Activated B cell treated with CpG ODN at 0.5 μM for 24 hours (primary cell): Measurements from ENCODE around the gene AFDN. TPM values are rescaled to one million over a fixed set of nuclear protein-coding genes. Genes with fewer than 3 reads are reported as not detected.

Source experiments
- ATAC-seq: fragments of 200-7000 bp; cut with Tn5 transposase; one replicate; pipeline ENCODE4 v1.10.0; 2021; ENCODE audit warnings: low read depth, mild to moderate bottlenecking, moderate library complexity
- CTCF ChIA-PET: fragments of 350-600 bp; sonication (Branson Sonifier 250); formaldehyde crosslinking; loops from one replicate; lab custom pipeline; 2021; ENCODE audit warnings: antibody characterized with exemption; lab: Charles Lee
- POLR2A ChIA-PET: fragments of 350-600 bp; sonication (Branson Sonifier 250); formaldehyde crosslinking; loops from one replicate; lab custom pipeline; 2021; ENCODE audit warnings: antibody characterized with exemption; lab: Charles Lee
- DNase-seq: peaks from one replicate; pipeline ENCODE4 v3.0.0; 2022
- H3K27ac Mint-ChIP-seq: one replicate; pipeline ENCODE4 v1.8.0; 2020; ENCODE audit warnings: mixed read lengths
- H3K27me3 Mint-ChIP-seq: one replicate; pipeline ENCODE4 v1.8.0; 2021; ENCODE audit warnings: mixed read lengths
- H3K36me3 Mint-ChIP-seq: one replicate; pipeline ENCODE4 v1.8.0; 2021; ENCODE audit warnings: low read depth, mixed read lengths
- H3K4me1 Mint-ChIP-seq: one replicate; pipeline ENCODE4 v1.8.0; 2021; ENCODE audit warnings: mixed read lengths
- H3K4me3 Mint-ChIP-seq: one replicate; pipeline ENCODE4 v1.8.0; 2020; ENCODE audit warnings: mild to moderate bottlenecking, mixed read lengths
- H3K9me3 Mint-ChIP-seq: one replicate; pipeline ENCODE4 v1.8.0; 2020; ENCODE audit warnings: mixed read lengths
- intact Hi-C: fragments of 100-400 bp; cut with micrococcal nuclease; formaldehyde crosslinking; loops from one replicate; pipeline ENCODE4 v1.15.1; 2024
- total RNA-seq: library from RNA; stranded (reverse); gene quantifications from 2 replicates; pipeline ENCODE4 v1.2.3, GENCODE V29; 2022
- TF ChIP-seq, protein P1 (sequence below): fragments of 200-600 bp; IDR thresholded peaks from one replicate; pipeline ENCODE4 v1.8.0; 2022; ENCODE audit warnings: antibody characterized with exemption, mild to moderate bottlenecking

AFDN gene
- total RNA-seq, 1 donor from 2014 or later: 38.0 TPM

DNA sequence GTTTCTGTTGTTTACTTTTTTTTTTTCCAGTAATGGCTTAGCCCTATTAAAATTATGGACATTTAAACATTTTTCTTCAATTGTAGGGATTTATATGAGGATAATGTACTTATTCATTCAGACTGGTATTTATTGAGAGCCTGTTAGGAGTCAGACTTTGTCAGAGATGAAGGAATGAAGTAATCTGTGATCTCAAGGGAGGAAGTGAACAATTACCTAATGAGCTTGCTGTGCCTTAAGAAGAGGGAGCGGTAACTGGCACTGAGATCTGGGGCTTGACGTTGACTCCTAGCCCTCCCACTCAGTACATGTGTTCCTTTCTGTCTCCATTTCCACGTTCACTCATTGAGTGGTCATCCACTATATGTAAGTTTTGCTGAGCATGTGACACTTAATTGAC, 12.6 kb downstream of the AFDN start:
- CTCF ChIA-PET: no interaction called here
- H3K27ac Mint-ChIP-seq: no peak overlapping the region

DNA sequence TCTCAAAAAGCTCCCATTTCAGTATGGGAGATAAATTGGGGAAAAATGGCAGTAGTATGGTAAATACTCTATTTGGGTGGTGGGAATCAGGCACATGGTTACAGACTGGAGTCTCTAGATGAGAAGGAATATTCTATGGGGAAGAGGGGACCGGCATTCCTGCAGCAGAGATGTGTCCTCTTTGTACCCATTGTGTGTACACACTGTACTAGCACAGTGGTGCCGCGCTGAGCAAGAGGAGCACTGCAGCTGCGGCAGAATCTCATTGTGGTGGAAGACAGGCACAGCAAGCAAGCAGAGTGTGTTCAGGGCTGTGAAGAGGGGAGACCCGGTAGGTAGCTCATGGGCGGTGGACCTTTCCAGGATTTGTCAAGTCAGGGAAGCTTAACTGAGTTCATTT, 13.0 kb downstream of the AFDN start:
- Mint-ChIP-seq H3K36me3 (no peaks in the 10 kb centered on the region), H3K4me1 (no peaks in the 10 kb centered on the region), H3K9me3 (no peaks in the 10 kb centered on the region), H3K27me3 (peaks cover 2% of the 10 kb centered on the region), H3K4me3 (no peak overlapping the region), H3K27ac (no peak overlapping the region)
- intact Hi-C loops: no loop called here
- TF ChIP-seq, protein P1, sequence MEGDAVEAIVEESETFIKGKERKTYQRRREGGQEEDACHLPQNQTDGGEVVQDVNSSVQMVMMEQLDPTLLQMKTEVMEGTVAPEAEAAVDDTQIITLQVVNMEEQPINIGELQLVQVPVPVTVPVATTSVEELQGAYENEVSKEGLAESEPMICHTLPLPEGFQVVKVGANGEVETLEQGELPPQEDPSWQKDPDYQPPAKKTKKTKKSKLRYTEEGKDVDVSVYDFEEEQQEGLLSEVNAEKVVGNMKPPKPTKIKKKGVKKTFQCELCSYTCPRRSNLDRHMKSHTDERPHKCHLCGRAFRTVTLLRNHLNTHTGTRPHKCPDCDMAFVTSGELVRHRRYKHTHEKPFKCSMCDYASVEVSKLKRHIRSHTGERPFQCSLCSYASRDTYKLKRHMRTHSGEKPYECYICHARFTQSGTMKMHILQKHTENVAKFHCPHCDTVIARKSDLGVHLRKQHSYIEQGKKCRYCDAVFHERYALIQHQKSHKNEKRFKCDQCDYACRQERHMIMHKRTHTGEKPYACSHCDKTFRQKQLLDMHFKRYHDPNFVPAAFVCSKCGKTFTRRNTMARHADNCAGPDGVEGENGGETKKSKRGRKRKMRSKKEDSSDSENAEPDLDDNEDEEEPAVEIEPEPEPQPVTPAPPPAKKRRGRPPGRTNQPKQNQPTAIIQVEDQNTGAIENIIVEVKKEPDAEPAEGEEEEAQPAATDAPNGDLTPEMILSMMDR: no peak
- no peak for ATAC-seq
- ChIA-PET CTCF (no interaction called here), POLR2A (no interaction called here)
- no peak for DNase-seq

More for the DNA sequence above, 12.6 kb downstream of the AFDN start:
- H3K9me3 Mint-ChIP-seq: no peaks in the 10 kb centered on the region
- ATAC-seq (no peak), DNase-seq (no peak)
- H3K4me1 Mint-ChIP-seq: no peaks in the 10 kb centered on the region
- intact Hi-C loops: no loop called here
- H3K4me3 Mint-ChIP-seq: no peak overlapping the region
- H3K36me3 Mint-ChIP-seq: no peaks in the 10 kb centered on the region
- H3K27me3 Mint-ChIP-seq: peaks cover 2% of the 10 kb centered on the region
- TF ChIP-seq, protein P1: no peak
- POLR2A ChIA-PET: no interaction called here

DNA sequence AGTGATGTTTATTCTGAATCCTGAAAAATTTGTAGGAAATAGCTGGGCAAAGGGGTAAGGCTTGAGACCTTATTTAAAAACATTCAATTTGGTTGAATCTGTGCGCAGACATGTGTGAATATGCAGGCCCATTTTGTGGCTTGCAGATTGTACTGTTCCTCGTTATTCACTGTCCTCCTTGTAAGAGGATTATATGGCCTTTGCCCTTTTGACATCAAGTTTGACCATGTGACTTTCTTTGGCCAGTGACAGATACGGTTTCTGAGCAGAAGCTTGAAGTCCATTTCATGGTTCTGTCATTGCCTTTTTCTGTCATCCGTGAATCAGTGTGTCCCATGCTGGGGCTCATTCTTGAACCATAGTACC, 13.4 kb downstream of the AFDN start:
- DNase-seq (no peak), ATAC-seq (no peak)
- no peaks in the 10 kb centered on the region for H3K4me1 Mint-ChIP-seq
- POLR2A ChIA-PET: no interaction called here
- intact Hi-C loops: no loop called here
- H3K27me3 Mint-ChIP-seq: no peaks in the 10 kb centered on the region
- H3K27ac Mint-ChIP-seq: no peak overlapping the region
- TF ChIP-seq, protein P1: no peak
- CTCF ChIA-PET: no interaction called here
- H3K4me3 Mint-ChIP-seq: no peak overlapping the region
- H3K36me3 Mint-ChIP-seq: no peaks in the 10 kb centered on the region
- no peaks in the 10 kb centered on the region for H3K9me3 Mint-ChIP-seq

- DNase-seq (no peak), ATAC-seq (no peak)
- ChIA-PET POLR2A (no interaction called here), CTCF (no interaction called here)
- intact Hi-C loops: no loop called here
- Mint-ChIP-seq H3K9me3 (no peaks in the 10 kb centered on the region), H3K36me3 (no peaks in the 10 kb centered on the region), H3K27me3 (no peaks in the 10 kb centered on the region), H3K4me3 (no peak overlapping the region), H3K27ac (no peak overlapping the region), H3K4me1 (no peaks in the 10 kb centered on the region)
- TF ChIP-seq, protein P1: no peak
Observed at GRCh38 chr6:167840526-167841179, 13.9 kb downstream of the AFDN start.

- POLR2A ChIA-PET: no interaction called here
- ATAC-seq: no peak
- Mint-ChIP-seq H3K4me3 (no peak overlapping the region), H3K27me3 (no peaks in the 10 kb centered on the region), H3K27ac (no peak overlapping the region), H3K9me3 (no peaks in the 10 kb centered on the region), H3K4me1 (no peaks in the 10 kb centered on the region), H3K36me3 (no peaks in the 10 kb centered on the region)
- TF ChIP-seq, protein P1: no peak
- no peak for DNase-seq
- intact Hi-C loops: no loop called here
- CTCF ChIA-PET: no interaction called here
Observed at GRCh38 chr6:167841981-167842380, 15.3 kb downstream of the AFDN start.
